IMR-90 (cell line): Measurements from ENCODE around the gene DAPL1. TPM values are rescaled to one million over a fixed set of nuclear protein-coding genes. Genes with fewer than 3 reads are reported as not detected.

ENCODE experiments used
- ATAC-seq: fragments of 200-7000 bp; cut with Tn5 transposase; 2 replicates; pipeline ENCODE4 v1.9.1; 2020; ENCODE audit warnings: low read depth, mild to moderate bottlenecking, moderate library complexity
- BruUV-seq: library from RNA; stranded (reverse); fragments of 400-500 nt; replicated peaks from 2 replicates; lab custom pipeline; 2021; lab: Mats Ljungman, UMichigan
- CTCF ChIA-PET: fragments of 300-600 bp; formaldehyde crosslinking; extraction: SDS; loops from one replicate; lab custom pipeline; 2021; ENCODE audit warnings: antibody characterized with exemption; lab: Yijun Ruan, JAX
- POLR2A ChIA-PET: fragments of 300-600 bp; sonication (Branson Sonifier 250); formaldehyde crosslinking; loops from one replicate; lab custom pipeline; 2022; ENCODE audit warnings: antibody characterized with exemption; ENCODE audit not compliant: unreplicated experiment; lab: Charles Lee
- DNase-seq: peaks from one replicate; pipeline ENCODE4 v3.0.0; 2013
- H2AFZ ChIP-seq: replicated peaks from 2 replicates; pipeline ENCODE3; 2013; ENCODE audit warnings: low read length, mild to moderate bottlenecking; ENCODE audit not compliant: poor library complexity
- H2AK5ac ChIP-seq: 2 replicates; pipeline ENCODE4 v1.6.1; 2013; ENCODE audit warnings: low read depth, low read length, inconsistent platforms
- H2AK9ac ChIP-seq: replicated peaks from 2 replicates; pipeline ENCODE3; 2013; ENCODE audit warnings: mild to moderate bottlenecking, low read depth, low read length, moderate library complexity; ENCODE audit not compliant: poor library complexity
- H2BK120ac ChIP-seq: 2 replicates; pipeline ENCODE4 v1.6.1; 2013; ENCODE audit warnings: low read depth, low read length, inconsistent platforms
- H2BK15ac ChIP-seq: 3 replicates; pipeline ENCODE4 v1.6.1; 2013; ENCODE audit warnings: low read depth, low read length, inconsistent platforms
- H2BK20ac ChIP-seq: 2 replicates; pipeline ENCODE4 v1.6.1; 2013; ENCODE audit warnings: low read depth, mild to moderate bottlenecking, inconsistent platforms, low read length, moderate library complexity
- H2BK5ac ChIP-seq: 2 replicates; pipeline ENCODE4 v1.6.1; 2013; ENCODE audit warnings: mild to moderate bottlenecking, low read depth, low read length, inconsistent platforms; ENCODE audit not compliant: poor library complexity, severe bottlenecking
- H3K14ac ChIP-seq: replicated peaks from 2 replicates; pipeline ENCODE4 v1.6.1; 2013; ENCODE audit warnings: low read depth, low read length, inconsistent platforms
- H3K18ac ChIP-seq: 2 replicates; pipeline ENCODE4 v1.6.1; 2013; ENCODE audit warnings: low read depth, low read length, control low read depth
- H3K23ac ChIP-seq: 2 replicates; pipeline ENCODE4 v1.6.1; 2013; ENCODE audit warnings: low read depth, low read length, inconsistent platforms
- H3K27ac ChIP-seq: 2 replicates; pipeline ENCODE4 v1.5.1; 2013; ENCODE audit warnings: mild to moderate bottlenecking, control low read depth, low read length; ENCODE audit not compliant: insufficient read depth
- H3K27me3 ChIP-seq: 2 replicates; pipeline ENCODE4 v1.6.1; 2013; ENCODE audit warnings: low read length; ENCODE audit not compliant: control insufficient read depth, insufficient read depth
- H3K36me3 ChIP-seq: 2 replicates; pipeline ENCODE4 v1.6.1; 2013; ENCODE audit warnings: low read length, mixed read lengths; ENCODE audit not compliant: control insufficient read depth, insufficient read depth
- H3K4ac ChIP-seq: 2 replicates; pipeline ENCODE4 v1.6.1; 2013; ENCODE audit warnings: low read depth, low read length, inconsistent platforms
- H3K4me1 ChIP-seq: 2 replicates; pipeline ENCODE4 v1.6.1; 2013; ENCODE audit warnings: low read length, mixed read lengths; ENCODE audit not compliant: control insufficient read depth, insufficient read depth
- H3K4me2 ChIP-seq: 2 replicates; pipeline ENCODE4 v1.6.1; 2013; ENCODE audit warnings: low read depth, mild to moderate bottlenecking, control low read depth, low read length, moderate library complexity
- H3K4me3 ChIP-seq: 2 replicates; pipeline ENCODE4 v1.5.1; 2013; ENCODE audit warnings: low read depth, mild to moderate bottlenecking, control low read depth, low read length, moderate library complexity; ENCODE audit not compliant: insufficient read depth
- H3K56ac ChIP-seq: 2 replicates; pipeline ENCODE4 v1.6.1; 2013; ENCODE audit warnings: low read length, inconsistent platforms; ENCODE audit not compliant: insufficient read depth; ENCODE audit errors: extremely low read depth
- H3K79me1 ChIP-seq, 2 experiments: 2 replicates each; pipeline ENCODE4 v1.6.1; 2013; ENCODE audit warnings: low read length in 2 of 2, inconsistent platforms in 1 of 2, low read depth in 1 of 2
- H3K9ac ChIP-seq: 2 replicates; pipeline ENCODE4 v1.6.1; 2013; ENCODE audit warnings: low read depth, low read length, control low read depth
- H3K9me1 ChIP-seq: 2 replicates; pipeline ENCODE4 v1.6.1; 2013; ENCODE audit warnings: low read length, inconsistent platforms; ENCODE audit not compliant: insufficient read depth
- H3K9me3 ChIP-seq: 2 replicates; pipeline ENCODE4 v1.6.1; 2013; ENCODE audit warnings: low read length; ENCODE audit not compliant: control insufficient read depth, insufficient read depth
- H4K20me1 ChIP-seq: 2 replicates; pipeline ENCODE4 v1.6.1; 2013; ENCODE audit warnings: low read length, inconsistent platforms; ENCODE audit not compliant: insufficient read depth
- H4K5ac ChIP-seq: 2 replicates; pipeline ENCODE4 v1.6.1; 2013; ENCODE audit warnings: mild to moderate bottlenecking, low read depth, low read length, control low read depth
- H4K8ac ChIP-seq, 2 experiments: 2 replicates each; pipeline ENCODE4 v1.6.1; 2013; ENCODE audit warnings: low read depth in 2 of 2, low read length in 2 of 2, control low read depth in 1 of 2, inconsistent platforms in 1 of 2
- H4K91ac ChIP-seq: 2 replicates; pipeline ENCODE4 v1.6.1; 2013; ENCODE audit warnings: low read depth, low read length, inconsistent platforms; ENCODE audit not compliant: insufficient read depth
- CHD1 ChIP-seq: IDR thresholded peaks from 2 replicates; pipeline ENCODE4 v1.6.1; 2012; ENCODE audit warnings: low read depth, low read length, improper control_type of control experiment
- FOS ChIP-seq: fragments of 150-350 bp; IDR thresholded peaks from 2 replicates; pipeline ENCODE4 v1.6.1; 2016; ENCODE audit warnings: low read depth, low read length
- NFE2L2 ChIP-seq: fragments of 150-350 bp; IDR thresholded peaks from 2 replicates; pipeline ENCODE4 v1.6.1; 2016; ENCODE audit warnings: low read depth, mild to moderate bottlenecking, low read length
- RAD21 ChIP-seq: IDR thresholded peaks from 2 replicates; pipeline ENCODE4 v1.6.1; 2012; ENCODE audit warnings: low read length, improper control_type of control experiment
- WGBS, 2 experiments: methylation state at CpG; one replicate each; pipeline versions ENCODE4 v1.1.5 to v1.1.7; 2013; ENCODE audit warnings: missing lambda C conversion rate in 2 of 2; ENCODE audit not compliant: insufficient read length in 1 of 2; ENCODE audit errors: extremely low coverage in 2 of 2; 5-methylcytosine and 5-hydroxymethylcytosine counted together
- dilution Hi-C: fragments of 300-500 bp; cut with HindIII; formaldehyde crosslinking; loops from one replicate; pipeline ENCODE4 v1.14.3; 2018; ENCODE audit warnings: low sequenced_read_pairs; ENCODE audit not compliant: unreplicated experiment
- in situ Hi-C: fragments of 300-500 bp; cut with MboI; formaldehyde crosslinking; loops from 3 replicates; pipeline ENCODE4 v1.14.3; 2019; ENCODE audit warnings: low sequenced_read_pairs, inconsistent platforms, mixed read lengths
- intact Hi-C: fragments of 100-400 bp; cut with micrococcal nuclease; formaldehyde crosslinking; loops from 2 replicates; pipeline ENCODE4 v1.10.0; 2022
- polyA plus RNA-seq, 3 experiments: library from polyadenylated mRNA; depleted of rRNA; stranded (reverse); fragments of >200 nt; gene quantifications; 2 replicates each; pipeline ENCODE4 v1.2.3, GENCODE V29; 2012; ENCODE audit warnings: low replicate concordance in 1 of 3
- total RNA-seq: library from RNA; depleted of rRNA; stranded (reverse); fragments of >200 nt; gene quantifications from 2 replicates; pipeline ENCODE4 v1.2.3, GENCODE V29; 2012
- TF ChIP-seq, protein P1 (sequence below): fragments of 150-350 bp; IDR thresholded peaks from 2 replicates; pipeline ENCODE4 v1.6.1; 2017; ENCODE audit warnings: mild to moderate bottlenecking, antibody characterized with exemption, low read length, low read depth

Gene DAPL1
- total and polyA plus RNA-seq, 2 of the 4 experiments (the other 2 are of a cell fraction): not detected

DNA sequence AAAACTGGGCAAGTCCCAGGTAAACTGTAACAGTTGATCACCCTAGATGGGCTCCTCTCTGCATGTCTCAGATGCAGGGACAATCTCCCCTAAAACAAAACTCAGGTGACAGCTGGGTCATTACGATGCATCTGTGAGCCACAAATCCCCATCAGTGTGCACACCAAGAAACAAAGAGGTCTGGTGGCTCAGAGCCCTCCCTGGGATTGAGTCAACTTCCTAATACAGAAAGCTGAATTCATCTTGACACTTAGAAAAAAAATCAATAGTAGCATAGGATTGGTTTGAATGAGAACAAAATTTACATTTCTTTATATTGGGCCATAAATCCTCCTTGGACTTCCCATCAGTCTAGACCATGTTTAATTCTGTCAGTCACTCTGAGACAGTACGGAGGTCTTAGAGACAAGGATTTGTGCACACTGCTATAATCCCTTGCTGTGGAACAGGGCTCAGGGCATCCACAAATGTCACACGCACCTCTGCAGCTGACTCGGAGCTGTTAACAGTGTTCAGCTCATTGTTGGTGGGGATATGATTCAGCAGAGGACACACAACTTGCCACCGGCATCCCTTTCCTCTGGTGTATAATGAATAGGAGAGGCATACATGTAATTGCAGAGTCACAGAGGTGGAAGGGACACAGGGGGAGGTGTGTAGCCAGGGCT, 44.5 kb upstream of the DAPL1 start:
- Histone ChIP-seq H2BK20ac (no peak overlapping the region), H3K9me3 (no peaks in the 10 kb centered on the region), H3K4me1 (no peaks in the 10 kb centered on the region), H3K14ac (no peak overlapping the region), H3K4me3 (no peak overlapping the region), H2AFZ (no peak overlapping the region), H3K27me3 (peaks cover 22% of the 10 kb centered on the region), H2BK5ac (no peak overlapping the region), H3K27ac (no peak overlapping the region), H3K9ac (no peak overlapping the region), H3K9me1 (no peaks in the 10 kb centered on the region), H2AK5ac (no peak overlapping the region), H3K4ac (no peak overlapping the region), H3K36me3 (no peaks in the 10 kb centered on the region), H2BK120ac (no peak overlapping the region), H3K56ac (no peak overlapping the region), H4K8ac (no peak overlapping the region), H2AK9ac (no peak overlapping the region), H3K79me1 (no peaks in the 10 kb centered on the region), H4K20me1 (no peaks in the 10 kb centered on the region), H4K91ac (no peak overlapping the region), H3K18ac (no peak overlapping the region), H4K5ac (no peak overlapping the region), H3K23ac (no peak overlapping the region), H3K4me2 (no peak overlapping the region), H2BK15ac (no peak overlapping the region)
- in situ Hi-C loops: loop anchor here (25.0 kb wide), 1 partner anchor 988 kb away; no protein-coding TSS in a partner anchor
- intact Hi-C loops: loop anchor here (10.0 kb wide), 1 partner anchor 1256 kb away; no protein-coding TSS in a partner anchor
- BruUV-seq: no TSS peak
- POLR2A ChIA-PET: no interaction called here
- dilution Hi-C loops: no loop called here
- CTCF ChIA-PET: no interaction called here
- no peak for ATAC-seq
- DNase-seq: no peak
- 80% methylated on average over 1 of the region's 5 CpGs; no CpG with 5 or more reads in 1 of the 2 experiments for WGBS, 2 experiments
- no peak for TF ChIP-seq NFE2L2
- TF ChIP-seq CHD1: no peak
- TF ChIP-seq FOS: no peak
- TF ChIP-seq, protein P1, sequence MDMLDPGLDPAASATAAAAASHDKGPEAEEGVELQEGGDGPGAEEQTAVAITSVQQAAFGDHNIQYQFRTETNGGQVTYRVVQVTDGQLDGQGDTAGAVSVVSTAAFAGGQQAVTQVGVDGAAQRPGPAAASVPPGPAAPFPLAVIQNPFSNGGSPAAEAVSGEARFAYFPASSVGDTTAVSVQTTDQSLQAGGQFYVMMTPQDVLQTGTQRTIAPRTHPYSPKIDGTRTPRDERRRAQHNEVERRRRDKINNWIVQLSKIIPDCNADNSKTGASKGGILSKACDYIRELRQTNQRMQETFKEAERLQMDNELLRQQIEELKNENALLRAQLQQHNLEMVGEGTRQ: no peak
- TF ChIP-seq RAD21: no peak
